ENCODE measurements around the gene ODF2. TPM values are rescaled to one million over a fixed set of nuclear protein-coding genes. Genes with fewer than 3 reads are reported as not detected.

Gene ODF2
- total and polyA plus RNA-seq, 2 of the 8 experiments (the other 6 are each of a cell fraction or from before 2014, with no cell fraction given), result 5.6 to 17.9 TPM

- no peak for FAIRE-seq
- TF ChIP-seq GTF2F1 (IDR thresholded peaks at IDR 0.05; ENCODE audit: borderline replicate concordance, low read depth, low read length) (no peak), SUZ12 (IDR thresholded peaks at IDR 0.05; ENCODE audit: low read length) (peak; percentile 60; the same call in 1 of the 2 replicates), JUND (IDR thresholded peaks at IDR 0.05; ENCODE audit: low read length) (no peak)
- peak overlapping the region; percentile 63; the same call in 1 of the 2 replicates for H3K18ac ChIP-seq (ENCODE audit: extremely low read depth, low read length)
- H3K36me3 ChIP-seq (ENCODE audit: control insufficient read depth in 2 of 4, insufficient read depth in 4 of 4, low read length in 3 of 4), result no peaks in the 10 kb centered on the region
- H2BK12ac ChIP-seq (ENCODE audit: low read depth, low read length), result peak overlapping the region; percentile 13; the same call in 1 of the 2 replicates
- H3K79me2 ChIP-seq (ENCODE audit: control insufficient read depth in 1 of 2, insufficient read depth in 2 of 2, low read length in 2 of 2), result no peaks in the 10 kb centered on the region
- peaks cover 0 to 3% of the 10 kb centered on the region in 2 experiments; a peak in 1 of 4 replicates for H3K9me3 ChIP-seq (ENCODE audit: insufficient read depth in 2 of 2, low read depth in 1 of 2, low read length in 1 of 2)
- no peak overlapping the region for H4K5ac ChIP-seq (ENCODE audit: insufficient read length, low read depth, low read length)
- no peaks in the 10 kb centered on the region for H3K23me2 ChIP-seq (ENCODE audit: low read depth, low read length)
- no peak overlapping the region for H3K14ac ChIP-seq (ENCODE audit: insufficient read length)
- peaks cover 60 to 85% (median 76%) of the 10 kb centered on the region in 4 experiments for H3K27me3 ChIP-seq (replicated peaks in 1 of 4; ENCODE audit: control insufficient read depth in 3 of 4, extremely low read depth in 1 of 4, insufficient read depth in 3 of 4, low read length in 3 of 4)
- no peak overlapping the region for H3K23ac ChIP-seq (ENCODE audit: insufficient read length)
- ChIA-PET POLR2A (ENCODE audit: partially characterized antibody) (interaction anchor here (0.9 to 4.8 kb wide), 9 partner anchors 13 to 132 kb away, joined by 3 to 27 read pairs (median 5); no protein-coding TSS in a partner anchor), CTCF (ENCODE audit: partially characterized antibody) (interaction anchor here (1.0 to 15.7 kb wide), 15 partner anchors 11 to 149 kb away, joined by 3 to 544 read pairs (median 6); partner anchors contain the start of genes CERCAM and URM1)
- no peak overlapping the region for H3K4ac ChIP-seq (replicated peaks; ENCODE audit: insufficient read length, low read depth, low read length)
- H2BK5ac ChIP-seq (ENCODE audit: low read depth, low read length), result no peak overlapping the region
- no peaks in the 10 kb centered on the region for H3K79me1 ChIP-seq (ENCODE audit: low read depth, low read length)
- DNase-seq (ENCODE audit: low read depth in 1 of 2, low spot score in 2 of 2), result no peak
- WGBS, 2 experiments (ENCODE audit: extremely low coverage in 1 of 2, insufficient coverage in 1 of 2, insufficient read length in 1 of 2, insufficient replicate concordance in 2 of 2, low coverage in 1 of 2, low lambda C conversion rate in 2 of 2, missing lambda C conversion rate in 1 of 2), result 45% methylated on average over 7 of the region's 8 CpGs; no CpG with 5 or more reads in 1 of the 2 experiments
- no peak overlapping the region for H3K56ac ChIP-seq (replicated peaks; ENCODE audit: insufficient read length, low read depth, low read length)
- no peak overlapping the region for H2BK15ac ChIP-seq (ENCODE audit: low read length)
- no peak overlapping the region for H2AFZ ChIP-seq (ENCODE audit: low read length)
- H4K20me1 ChIP-seq (replicated peaks in 1 of 2; ENCODE audit: control insufficient read depth in 1 of 2, insufficient read depth in 2 of 2, low read length in 2 of 2), result peaks cover 0 to 1% of the 10 kb centered on the region in 2 experiments
- H2BK120ac ChIP-seq (replicated peaks; ENCODE audit: low read depth, low read length), result no peak overlapping the region
- H4K91ac ChIP-seq (replicated peaks; ENCODE audit: insufficient read length, low read length), result no peak overlapping the region
- H2BK20ac ChIP-seq (ENCODE audit: low read length), result peak overlapping the region; percentile 8; the same call in 1 of the 2 replicates
- H3K4me2 ChIP-seq (ENCODE audit: insufficient read depth in 1 of 2, low read depth in 2 of 2, low read length in 2 of 2), result peak overlapping the region; percentile 21 to 23; a peak in 3 of 4 replicates
- no peak overlapping the region for H4K8ac ChIP-seq (ENCODE audit: extremely low read depth, insufficient read depth, low read length)
- H3K27ac ChIP-seq (ENCODE audit: low read depth, low read length), result no peak overlapping the region
- H3K4me1 ChIP-seq (replicated peaks in 1 of 4; ENCODE audit: control insufficient read depth in 3 of 4, insufficient read depth in 4 of 4, low read length in 3 of 4), result peaks cover 15 to 45% (median 21%) of the 10 kb centered on the region in 4 experiments
- H3K4me3 ChIP-seq (ENCODE audit: extremely low read depth in 1 of 4, insufficient read depth in 2 of 4, low read depth in 3 of 4, low read length in 4 of 4), result peak overlapping the region in 2 of 4 experiments; percentile 5; a peak in 2 of 8 replicates
- H3K9ac ChIP-seq (replicated peaks in 1 of 4; ENCODE audit: extremely low read depth in 1 of 4, low read depth in 3 of 4, low read length in 3 of 4), result no peak overlapping the region
- no peak overlapping the region for H2AK5ac ChIP-seq (ENCODE audit: low read depth, low read length)
Measured at GRCh38 chr9:128409450-128409849, 46.4 kb upstream of the ODF2 start.

All from H1 (cell line).